HepG2 (cell line): ENCODE measurements around the gene CDS1.

ENCODE experiments used
- MBNL3 ChIP-seq: fragments of 250-450 bp; sonication (Bioruptor Pico); conservative IDR thresholded peaks from 2 replicates; pipeline ENCODE4 v1.8.0; 2022; ENCODE audit warnings: mild to moderate bottlenecking, inconsistent platforms
- ZFP90 ChIP-seq: sonication (generic); formaldehyde crosslinking; IDR thresholded peaks from 2 replicates; pipeline ENCODE4 v1.8.0; 2022; ENCODE audit warnings: missing genetic modification reagents, mild to moderate bottlenecking, inconsistent platforms, borderline replicate concordance
- ZNF230 ChIP-seq: sonication (generic); formaldehyde crosslinking; IDR thresholded peaks from 2 replicates; pipeline ENCODE4 v1.4.0; 2020; ENCODE audit warnings: mild to moderate bottlenecking, missing genetic modification reagents
- TF ChIP-seq, protein P1 (sequence below), 2 experiments: sonication (generic) in 1 of 2; formaldehyde crosslinking in 1 of 2; IDR thresholded peaks; 2 replicates each; pipeline versions ENCODE4 v1.5.1 to v1.6.1; 2011 to 2020; ENCODE audit warnings: borderline replicate concordance in 1 of 2, low read depth in 1 of 2, low read length in 1 of 2, mild to moderate bottlenecking in 1 of 2, missing genetic modification reagents in 1 of 2, moderate library complexity in 1 of 2

DNA sequence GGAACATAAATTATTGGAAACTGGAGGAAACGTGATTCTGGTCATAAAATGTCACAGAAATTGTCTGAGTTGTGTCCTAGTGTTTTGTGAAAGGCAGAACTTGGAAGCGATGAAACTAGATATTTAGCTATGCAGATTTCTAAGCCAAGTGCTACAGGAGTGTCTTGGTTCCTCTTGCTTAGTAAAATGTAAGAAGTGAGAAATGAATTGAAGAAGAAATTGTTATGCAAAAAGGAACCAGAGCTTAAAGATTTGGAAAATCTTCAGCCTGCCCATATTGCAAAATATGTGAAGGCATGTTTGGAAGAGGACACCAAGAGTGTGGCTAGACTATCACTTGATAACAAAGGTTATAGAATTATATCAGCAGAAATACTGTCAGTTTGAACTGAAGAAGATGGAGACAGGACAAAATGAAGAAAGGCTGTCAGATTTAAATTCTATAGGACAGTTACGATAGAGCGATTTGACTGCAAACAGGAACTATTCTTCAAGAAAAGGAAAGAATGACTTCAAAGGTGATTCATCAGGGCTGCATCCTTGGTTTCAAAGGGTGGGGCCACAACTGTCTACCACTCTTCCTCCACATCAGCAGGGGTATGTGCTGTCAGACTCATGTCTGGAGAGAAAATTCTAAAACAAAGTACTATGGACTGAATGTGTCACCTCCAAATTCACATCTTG is 9.4 kb upstream of the CDS1 start:
- TF ChIP-seq ZFP90 (CRISPR knock-in tag) (no peak), ZNF230 (CRISPR knock-in tag) (no peak), MBNL3 (no peak)
- TF ChIP-seq, protein P1, sequence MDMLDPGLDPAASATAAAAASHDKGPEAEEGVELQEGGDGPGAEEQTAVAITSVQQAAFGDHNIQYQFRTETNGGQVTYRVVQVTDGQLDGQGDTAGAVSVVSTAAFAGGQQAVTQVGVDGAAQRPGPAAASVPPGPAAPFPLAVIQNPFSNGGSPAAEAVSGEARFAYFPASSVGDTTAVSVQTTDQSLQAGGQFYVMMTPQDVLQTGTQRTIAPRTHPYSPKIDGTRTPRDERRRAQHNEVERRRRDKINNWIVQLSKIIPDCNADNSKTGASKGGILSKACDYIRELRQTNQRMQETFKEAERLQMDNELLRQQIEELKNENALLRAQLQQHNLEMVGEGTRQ (IDR thresholded peaks at IDR 0.05; ENCODE audit: low read depth, low read length) = no peak
- TF ChIP-seq, protein P1 (CRISPR knock-in tag; IDR thresholded peaks at IDR 0.05; ENCODE audit: borderline replicate concordance) = no peak
